ENCODE results near the gene LRRC4.

Gene LRRC4

GRCh38 chr7:128032605-128033235 lies 1.5 kb upstream of the LRRC4 start:
- Histone ChIP-seq H3F3A (ENCODE audit: insufficient read depth, low read length) (peaks cover 41% of the 10 kb centered on the region), H3K27ac (ENCODE audit: low read length) (no peak overlapping the region), H3K9me2 (replicated peaks; ENCODE audit: insufficient read depth, low read length) (no peaks in the 10 kb centered on the region), H2AFZ (ENCODE audit: low read length) (no peak overlapping the region), H3K4me3 (ENCODE audit: low read length) (no peak overlapping the region), H3K4me2 (ENCODE audit: low read depth, low read length) (no peak overlapping the region), H4K20me1 (ENCODE audit: insufficient read depth, low read length) (peaks cover 7% of the 10 kb centered on the region; the same call in 1 of the 2 replicates), H3K9me3 (replicated peaks; ENCODE audit: insufficient read depth, low read length) (no peaks in the 10 kb centered on the region), H3K79me2 (ENCODE audit: low read length) (peaks cover 66% of the 10 kb centered on the region), H3K27me3 (replicated peaks; ENCODE audit: insufficient read depth, low read length) (no peaks in the 10 kb centered on the region), H3K36me3 (replicated peaks; ENCODE audit: insufficient read depth, low read length) (no peaks in the 10 kb centered on the region; the same call in 1 of the 2 replicates), H3K4me1 (ENCODE audit: low read length) (peaks cover 46% of the 10 kb centered on the region), H3K9ac (ENCODE audit: low read length) (no peak overlapping the region)
- no peak for DNase-seq
- TF ChIP-seq EZH2phosphoT487 (IDR thresholded peaks at IDR 0.05; ENCODE audit: low read length) (no peak), EZH2 (optimal IDR thresholded peaks at IDR 0.05; ENCODE audit: low read depth, low read length) (no peak), CTCF (IDR thresholded peaks at IDR 0.05; ENCODE audit: low read length) (no peak)

GRCh38 chr7:128031901-128032604 lies 816 bp upstream of the LRRC4 start:
- Histone ChIP-seq H4K20me1 (ENCODE audit: insufficient read depth, low read length) (peaks cover 7% of the 10 kb centered on the region; the same call in 1 of the 2 replicates), H3K27me3 (replicated peaks; ENCODE audit: insufficient read depth, low read length) (no peaks in the 10 kb centered on the region), H3K4me1 (ENCODE audit: low read length) (peaks cover 40% of the 10 kb centered on the region), H3K27ac (ENCODE audit: low read length) (no peak overlapping the region), H3K4me3 (ENCODE audit: low read length) (no peak overlapping the region), H3K4me2 (ENCODE audit: low read depth, low read length) (no peak overlapping the region), H3K36me3 (replicated peaks; ENCODE audit: insufficient read depth, low read length) (no peaks in the 10 kb centered on the region; the same call in 1 of the 2 replicates), H3K79me2 (ENCODE audit: low read length) (peaks cover 66% of the 10 kb centered on the region), H3K9me3 (replicated peaks; ENCODE audit: insufficient read depth, low read length) (no peaks in the 10 kb centered on the region), H3K9me2 (replicated peaks; ENCODE audit: insufficient read depth, low read length) (no peaks in the 10 kb centered on the region), H3K9ac (ENCODE audit: low read length) (no peak overlapping the region), H3F3A (ENCODE audit: insufficient read depth, low read length) (peaks cover 36% of the 10 kb centered on the region), H2AFZ (ENCODE audit: low read length) (no peak overlapping the region)
- no peak for DNase-seq
- TF ChIP-seq CTCF (IDR thresholded peaks at IDR 0.05; ENCODE audit: low read length) (no peak), EZH2 (optimal IDR thresholded peaks at IDR 0.05; ENCODE audit: low read depth, low read length) (no peak), EZH2phosphoT487 (IDR thresholded peaks at IDR 0.05; ENCODE audit: low read length) (no peak)

- H3K4me2 ChIP-seq (ENCODE audit: low read depth, low read length), result no peak overlapping the region
- no peaks in the 10 kb centered on the region for H3K27me3 ChIP-seq (replicated peaks; ENCODE audit: insufficient read depth, low read length)
- H3K79me2 ChIP-seq (ENCODE audit: low read length), result peaks cover 56% of the 10 kb centered on the region
- H4K20me1 ChIP-seq (ENCODE audit: insufficient read depth, low read length), result 0 out of 2 replicates have a peak, but pooled peaks cover 7% of the 10 kb centered on the region
- no peak overlapping the region for H2AFZ ChIP-seq (ENCODE audit: low read length)
- peaks cover 20% of the 10 kb centered on the region for H3F3A ChIP-seq (ENCODE audit: insufficient read depth, low read length)
- TF ChIP-seq EZH2 (optimal IDR thresholded peaks at IDR 0.05; ENCODE audit: low read depth, low read length), result no peak
- TF ChIP-seq CTCF (IDR thresholded peaks at IDR 0.05; ENCODE audit: low read length), result no peak
- no peak for TF ChIP-seq EZH2phosphoT487 (IDR thresholded peaks at IDR 0.05; ENCODE audit: low read length)
- no peak for DNase-seq
- no peak overlapping the region for H3K4me3 ChIP-seq (ENCODE audit: low read length)
- peaks cover 22% of the 10 kb centered on the region for H3K4me1 ChIP-seq (ENCODE audit: low read length)
- no peaks in the 10 kb centered on the region; the same call in 1 of the 2 replicates for H3K36me3 ChIP-seq (replicated peaks; ENCODE audit: insufficient read depth, low read length)
- H3K9me2 ChIP-seq (replicated peaks; ENCODE audit: insufficient read depth, low read length), result no peaks in the 10 kb centered on the region
- H3K9ac ChIP-seq (ENCODE audit: low read length), result no peak overlapping the region
- H3K27ac ChIP-seq (ENCODE audit: low read length), result no peak overlapping the region
- H3K9me3 ChIP-seq (replicated peaks; ENCODE audit: insufficient read depth, low read length), result no peaks in the 10 kb centered on the region
Measured at GRCh38 chr7:128030263-128030653, 979 bp downstream of the LRRC4 start.

All from MM.1S (cell line).